GM18873 (cell line): ENCODE data around the gene CYBB.
A peak's percentile ranks its signal among the peaks of the same experiment; 100 is the strongest.

Experiments
- ATAC-seq: cut with Tn5 transposase; IDR thresholded peaks from one replicate; pipeline ENCODE4 v1.9.1; 2021; ENCODE audit warnings: mild to moderate bottlenecking, moderate library complexity, moderate number of reproducible peaks; ENCODE audit not compliant: unreplicated experiment, low FRiP score

CYBB gene

DNA sequence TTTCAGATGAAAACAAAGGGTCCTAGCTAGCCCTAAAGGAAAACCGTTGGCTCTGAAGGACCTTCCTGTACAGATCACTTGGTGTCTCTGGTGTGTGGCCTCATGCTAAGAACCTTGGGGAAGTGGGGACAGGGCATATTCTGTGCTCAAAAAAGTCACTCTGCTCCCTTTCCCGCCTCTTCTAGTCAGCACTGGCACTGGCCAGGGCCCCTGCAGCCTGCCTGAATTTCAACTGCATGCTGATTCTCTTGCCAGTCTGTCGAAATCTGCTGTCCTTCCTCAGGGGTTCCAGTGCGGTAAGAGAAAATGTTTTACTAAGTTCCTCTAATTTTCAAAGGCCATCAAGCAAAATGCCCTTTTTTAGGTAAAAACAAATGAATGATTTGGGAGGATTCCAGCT, 3.4 kb downstream of the CYBB start:
- no peak for ATAC-seq

DNA sequence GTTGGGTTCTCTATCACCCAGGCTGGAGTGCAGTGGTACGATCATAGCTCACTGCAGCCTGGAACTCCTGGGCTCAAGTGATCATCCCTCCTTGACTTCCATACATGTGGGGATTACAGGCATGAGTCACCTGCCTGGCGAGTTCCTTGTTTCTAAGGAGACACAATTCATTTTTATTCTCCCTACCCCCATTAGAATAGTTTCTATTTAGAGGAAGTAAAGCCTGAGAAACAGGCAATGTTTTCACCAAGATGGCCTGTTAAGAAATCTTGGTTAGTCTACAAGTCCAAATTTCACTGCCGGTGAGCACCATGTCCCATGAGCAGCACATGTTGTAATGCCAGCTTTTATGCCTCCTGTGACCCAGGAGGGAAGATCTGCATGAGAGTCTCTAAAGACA, 5.7 kb downstream of the CYBB start:
- no peak for ATAC-seq

- peak; percentile 68 for ATAC-seq
Measured at GRCh38 chrX:37786624-37787422, 7.0 kb downstream of the CYBB start.

GRCh38 chrX:37787423-37787869, 7.6 kb downstream of the CYBB start:
- ATAC-seq: peak; percentile 57

DNA sequence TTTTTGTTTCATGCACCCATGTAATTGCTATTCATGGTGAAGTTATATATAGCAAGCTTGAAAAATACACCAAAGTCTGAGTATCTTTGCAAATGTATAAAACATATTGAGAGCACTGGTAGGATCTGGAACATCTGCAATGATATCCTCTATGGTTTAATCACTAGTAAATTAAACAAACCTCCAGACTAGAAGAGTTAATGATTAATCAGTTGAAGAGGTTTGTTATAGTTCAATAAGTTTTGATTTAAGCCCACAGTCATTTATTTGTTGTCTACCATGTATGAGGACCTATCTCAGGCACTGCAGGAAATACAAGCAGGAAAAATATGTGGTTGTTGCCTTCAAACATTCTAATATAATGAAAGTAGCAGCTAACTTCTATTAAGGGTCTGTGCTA, 16.5 kb downstream of the CYBB start:
- ATAC-seq: no peak

GRCh38 chrX:37796805-37797204, 16.9 kb downstream of the CYBB start:
- peak; percentile 87 for ATAC-seq

GRCh38 chrX:37799936-37800335, 20.1 kb downstream of the CYBB start:
- ATAC-seq: no peak

DNA sequence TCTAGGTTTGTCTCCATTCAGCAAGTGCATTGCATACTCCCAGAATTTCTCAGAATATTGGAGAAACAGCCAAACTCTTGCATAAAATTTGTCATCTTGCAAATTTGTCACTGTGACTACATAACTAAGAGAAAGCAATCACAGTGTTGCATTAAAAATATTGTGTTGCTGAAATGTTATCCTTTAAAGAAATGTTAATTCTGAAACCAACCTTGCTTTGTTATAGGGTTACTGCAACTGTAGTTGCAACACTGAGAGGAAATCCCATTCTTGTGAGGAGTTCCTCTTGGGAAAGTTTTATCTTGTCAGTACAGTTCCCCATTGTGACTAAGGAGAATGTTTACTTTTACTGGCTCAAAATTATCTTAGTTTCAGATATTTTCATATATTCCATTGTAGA, 20.9 kb downstream of the CYBB start:
- ATAC-seq: no peak

- ATAC-seq: no peak
Measured at GRCh38 chrX:37802028-37802427, 22.2 kb downstream of the CYBB start.

- no peak for ATAC-seq
Measured at GRCh38 chrX:37803057-37803456, 23.2 kb downstream of the CYBB start.

GRCh38 chrX:37809970-37810369, 30.1 kb downstream of the CYBB start:
- no peak for ATAC-seq

DNA sequence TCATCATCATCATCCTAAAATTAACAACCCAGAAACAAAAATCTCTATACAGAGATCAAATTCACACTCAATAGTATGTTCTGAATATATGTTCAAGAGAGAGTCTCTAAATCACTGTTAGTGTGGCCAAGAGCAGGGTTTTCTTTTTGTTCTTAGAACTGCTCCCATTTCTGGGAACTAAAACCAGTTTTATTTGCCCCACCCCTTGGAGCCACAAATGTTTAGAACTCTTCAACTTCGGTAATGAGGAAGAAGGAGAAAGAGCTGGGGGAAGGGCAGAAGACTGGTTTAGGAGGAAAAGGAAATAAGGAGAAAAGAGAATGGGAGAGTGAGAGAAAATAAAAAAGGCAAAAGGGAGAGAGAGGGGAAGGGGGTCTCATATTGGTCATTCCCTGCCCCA, 32.3 kb downstream of the CYBB start:
- no peak for ATAC-seq

DNA sequence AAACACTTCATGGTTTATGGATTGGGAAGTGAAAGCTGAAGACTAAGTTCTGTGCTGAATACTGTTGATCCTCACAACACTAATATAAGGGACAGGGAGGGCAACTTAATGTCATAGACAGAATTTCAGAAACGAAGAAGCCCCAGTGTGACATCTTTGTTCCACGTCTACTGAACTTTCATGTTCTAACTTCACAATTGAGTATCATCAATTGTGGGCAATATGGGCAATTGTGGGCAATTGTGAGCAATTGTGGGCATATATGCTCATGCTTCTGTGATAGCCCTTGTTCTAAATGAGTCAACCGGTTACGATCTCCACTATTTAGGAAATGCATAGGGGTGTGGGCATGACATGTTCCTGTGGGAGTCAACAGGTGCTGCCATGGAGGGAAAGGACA, 33.7 kb downstream of the CYBB start:
- no peak for ATAC-seq

GRCh38 chrX:37815366-37815765, 35.5 kb downstream of the CYBB start:
- ATAC-seq: no peak

- ATAC-seq: no peak
Measured at GRCh38 chrX:37816766-37817165, 36.9 kb downstream of the CYBB start.

- ATAC-seq: no peak
Measured at GRCh38 chrX:37817176-37817575, 37.3 kb downstream of the CYBB start.

- no peak for ATAC-seq
Measured at GRCh38 chrX:37817579-37817978, 37.7 kb downstream of the CYBB start.

DNA sequence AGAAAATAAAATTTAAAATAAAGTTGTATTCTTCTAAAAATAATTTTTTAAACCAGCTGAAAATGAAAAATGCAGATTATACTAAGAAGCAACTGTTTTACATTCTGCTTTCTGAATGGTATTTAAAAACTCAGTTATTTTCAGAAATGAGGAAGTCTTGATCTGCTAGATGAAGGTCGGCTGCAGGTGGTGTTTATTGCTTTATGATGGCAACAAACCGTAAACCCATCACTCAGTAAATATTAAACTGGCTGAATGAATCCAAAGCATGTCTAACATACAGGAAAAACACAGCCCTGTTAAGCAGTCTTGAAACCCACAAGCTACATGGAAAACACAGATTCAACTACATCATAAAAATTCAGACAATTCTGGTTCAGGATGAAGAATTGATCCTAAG, 38.2 kb downstream of the CYBB start:
- ATAC-seq: no peak

DNA sequence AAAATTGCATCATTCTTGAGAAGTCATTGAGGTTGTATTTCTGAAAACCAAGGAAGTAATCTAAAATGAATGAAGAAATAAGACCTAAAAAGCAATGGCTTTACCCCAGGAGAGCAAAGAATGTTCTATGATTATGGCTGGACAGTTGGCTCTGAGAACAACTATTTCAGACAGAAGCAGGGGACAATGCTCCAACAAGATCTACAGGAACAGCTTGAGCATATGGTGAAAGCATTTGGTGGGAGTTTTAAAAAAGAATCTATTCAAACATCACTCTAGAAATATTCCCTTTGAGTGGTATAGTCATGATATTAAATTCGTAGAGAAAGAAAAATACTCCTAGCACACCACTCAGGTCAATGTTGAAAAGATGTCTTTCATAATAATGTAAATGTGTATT, 40.8 kb downstream of the CYBB start:
- no peak for ATAC-seq

- ATAC-seq: no peak
Measured at GRCh38 chrX:37824491-37825214, 44.8 kb downstream of the CYBB start.

GRCh38 chrX:37825215-37825842, 45.5 kb downstream of the CYBB start:
- ATAC-seq: no peak
